ENCODE results near the gene NCOA7. TPM values are rescaled to one million over a fixed set of nuclear protein-coding genes. Genes with fewer than 3 reads are reported as not detected.

Gene NCOA7
- total RNA-seq, 1 donor from 2014 or later = 56.1 TPM

GRCh38 chr6:125749173-125749864 lies 41.4 kb upstream of the NCOA7 start, which contains the start of gene HEY2:
Gene HEY2 (plus strand): TSS chr6:125749632. CDS start chr6:125749777, 145 bp downstream.
- H3K4me3 Mint-ChIP-seq = peak within 1 kb of the TSS; percentile 83
- H3K27ac Mint-ChIP-seq = peak within 1 kb of the TSS; percentile 49
- intact Hi-C loops (cut with micrococcal nuclease) = loop anchor here (1.0 to 5.0 kb wide), 6 partner anchors 31 to 1368 kb away; partner anchors contain the start of genes CENPW, HINT3, RSPO3 and TPD52L1
- no peaks in the 10 kb centered on the region for H3K9me3 Mint-ChIP-seq
- no peaks in the 10 kb centered on the region for H3K36me3 Mint-ChIP-seq (ENCODE audit: low read depth)
- H3K4me1 Mint-ChIP-seq (ENCODE audit: low read depth) = peaks cover 45% of the 10 kb centered on the region
- peaks cover 67% of the 10 kb centered on the region for H3K27me3 Mint-ChIP-seq (ENCODE audit: insufficient read depth)
- peak; percentile 83 for DNase-seq (ENCODE audit: low spot score)

DNA sequence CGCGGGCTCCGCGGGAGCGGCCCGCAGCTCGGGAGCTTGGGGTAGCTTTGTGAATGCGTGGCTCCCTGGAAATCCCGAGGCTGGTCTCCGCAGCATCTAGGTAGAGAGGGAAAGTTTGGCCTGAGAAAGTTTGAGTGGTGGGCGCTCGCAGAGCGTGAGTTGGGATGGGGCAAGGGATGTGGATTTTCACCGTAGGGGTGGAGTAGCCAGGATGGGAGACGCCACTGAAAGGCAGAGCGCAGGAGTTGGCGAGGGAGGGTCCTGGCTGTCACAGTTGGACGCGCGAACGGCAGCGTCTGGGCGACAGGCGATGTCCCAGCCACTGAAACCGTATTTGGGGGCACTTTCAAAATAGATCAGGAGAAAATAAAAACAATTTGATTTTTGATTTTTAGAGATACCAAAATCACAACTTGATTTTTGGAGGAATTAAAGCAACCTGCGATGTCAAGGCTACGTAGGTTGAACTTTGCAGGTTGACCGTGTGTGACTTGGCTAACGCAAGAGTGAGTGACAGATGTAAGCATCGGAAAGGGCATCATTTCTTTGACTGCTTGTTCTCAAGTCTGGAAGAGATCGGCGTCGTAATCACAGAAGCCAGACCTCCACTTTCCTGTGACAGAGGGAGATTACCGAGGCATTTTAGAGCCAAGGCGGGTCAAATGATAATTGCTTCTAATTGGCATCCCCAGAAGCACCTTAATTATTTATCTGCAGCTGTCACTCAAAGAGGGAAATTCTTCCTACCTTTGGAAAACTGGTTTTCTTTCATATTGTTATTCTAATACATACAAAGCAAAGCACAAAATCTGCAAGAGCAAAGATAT lies 40.7 kb upstream of the NCOA7 start:
- DNase-seq (ENCODE audit: low spot score) = no peak
- peak overlapping the region; percentile 82 for H3K4me3 Mint-ChIP-seq
- H3K9me3 Mint-ChIP-seq = no peaks in the 10 kb centered on the region
- peaks cover 69% of the 10 kb centered on the region for H3K27me3 Mint-ChIP-seq (ENCODE audit: insufficient read depth)
- H3K4me1 Mint-ChIP-seq (ENCODE audit: low read depth) = peaks cover 40% of the 10 kb centered on the region
- H3K36me3 Mint-ChIP-seq (ENCODE audit: low read depth) = no peaks in the 10 kb centered on the region
- intact Hi-C loops (cut with micrococcal nuclease) = loop anchor here (1.0 to 5.0 kb wide), 6 partner anchors 30 to 1367 kb away; partner anchors contain the start of genes CENPW, HINT3, RSPO3 and TPD52L1
- H3K27ac Mint-ChIP-seq = peak overlapping the region; percentile 49

GRCh38 chr6:125750692-125751333 lies 39.9 kb upstream of the NCOA7 start:
- DNase-seq (ENCODE audit: low spot score) = no peak
- H3K36me3 Mint-ChIP-seq (ENCODE audit: low read depth) = no peaks in the 10 kb centered on the region
- H3K27ac Mint-ChIP-seq = no peak overlapping the region
- H3K27me3 Mint-ChIP-seq (ENCODE audit: insufficient read depth) = peaks cover 66% of the 10 kb centered on the region
- H3K4me1 Mint-ChIP-seq (ENCODE audit: low read depth) = peaks cover 40% of the 10 kb centered on the region
- peak overlapping the region; percentile 82 for H3K4me3 Mint-ChIP-seq
- intact Hi-C loops (cut with micrococcal nuclease) = no loop called here
- no peaks in the 10 kb centered on the region for H3K9me3 Mint-ChIP-seq

- Mint-ChIP-seq H3K4me1 (ENCODE audit: low read depth) (peaks cover 34% of the 10 kb centered on the region), H3K27me3 (ENCODE audit: insufficient read depth) (peaks cover 61% of the 10 kb centered on the region), H3K9me3 (no peaks in the 10 kb centered on the region), H3K4me3 (no peak overlapping the region), H3K27ac (no peak overlapping the region), H3K36me3 (ENCODE audit: low read depth) (no peaks in the 10 kb centered on the region)
- intact Hi-C loops (cut with micrococcal nuclease) = no loop called here
- no peak for DNase-seq (ENCODE audit: low spot score)
Measured at GRCh38 chr6:125751334-125751916, 39.3 kb upstream of the NCOA7 start.

DNA sequence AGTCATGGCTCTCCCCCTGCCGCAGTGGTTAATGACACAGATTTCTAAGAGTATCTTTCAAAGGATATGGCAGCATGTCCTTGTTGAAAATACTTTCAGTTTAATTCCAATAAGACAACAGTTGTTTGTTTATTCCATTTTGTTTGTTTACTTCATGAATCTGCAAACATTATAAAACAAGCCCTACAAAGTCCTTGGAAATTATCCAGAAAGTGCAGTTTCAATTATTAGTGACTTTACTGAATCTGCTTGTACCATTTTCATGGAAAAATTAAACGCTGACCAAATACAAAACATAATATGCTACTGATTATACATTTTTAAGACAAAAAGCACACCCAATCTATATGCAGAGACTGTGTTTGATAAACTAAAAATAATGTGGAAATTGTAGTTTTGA lies 38.0 kb upstream of the NCOA7 start:
- peaks cover 28% of the 10 kb centered on the region for H3K4me1 Mint-ChIP-seq (ENCODE audit: low read depth)
- H3K27ac Mint-ChIP-seq = no peak overlapping the region
- intact Hi-C loops (cut with micrococcal nuclease) = loop anchor here (1.0 kb wide), 1 partner anchor 441 kb away; no protein-coding TSS in a partner anchor
- no peaks in the 10 kb centered on the region for H3K36me3 Mint-ChIP-seq (ENCODE audit: low read depth)
- H3K9me3 Mint-ChIP-seq = no peaks in the 10 kb centered on the region
- H3K4me3 Mint-ChIP-seq = no peak overlapping the region
- H3K27me3 Mint-ChIP-seq (ENCODE audit: insufficient read depth) = peaks cover 60% of the 10 kb centered on the region
- DNase-seq (ENCODE audit: low spot score) = no peak

GRCh38 chr6:125753218-125753936 lies 37.4 kb upstream of the NCOA7 start:
- H3K9me3 Mint-ChIP-seq = no peaks in the 10 kb centered on the region
- H3K4me3 Mint-ChIP-seq = no peak overlapping the region
- no peaks in the 10 kb centered on the region for H3K36me3 Mint-ChIP-seq (ENCODE audit: low read depth)
- H3K4me1 Mint-ChIP-seq (ENCODE audit: low read depth) = peaks cover 24% of the 10 kb centered on the region
- no peak for DNase-seq (ENCODE audit: low spot score)
- H3K27ac Mint-ChIP-seq = no peak overlapping the region
- intact Hi-C loops (cut with micrococcal nuclease) = loop anchor here (1.0 kb wide), 1 partner anchor 442 kb away; no protein-coding TSS in a partner anchor
- peaks cover 54% of the 10 kb centered on the region for H3K27me3 Mint-ChIP-seq (ENCODE audit: insufficient read depth)

DNA sequence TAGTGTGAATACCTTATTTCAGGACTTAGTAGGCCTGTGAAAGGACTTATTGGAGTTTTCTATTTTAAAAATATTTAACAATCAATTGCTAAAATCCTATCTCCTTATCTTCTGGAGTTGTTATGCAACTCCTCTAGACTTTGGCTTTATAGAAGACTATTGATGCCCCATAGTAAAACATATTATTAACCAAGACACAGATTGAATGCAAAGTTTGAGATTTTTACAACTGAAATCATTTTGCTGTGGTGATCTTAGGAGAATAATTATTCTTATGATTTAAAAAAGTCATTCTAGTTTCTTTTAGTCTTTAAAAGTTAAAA lies 36.9 kb upstream of the NCOA7 start:
- H3K4me3 Mint-ChIP-seq = no peak overlapping the region
- no peaks in the 10 kb centered on the region for H3K9me3 Mint-ChIP-seq
- intact Hi-C loops (cut with micrococcal nuclease) = loop anchor here (1.0 kb wide), 1 partner anchor 443 kb away; no protein-coding TSS in a partner anchor
- no peak overlapping the region for H3K27ac Mint-ChIP-seq
- H3K36me3 Mint-ChIP-seq (ENCODE audit: low read depth) = no peaks in the 10 kb centered on the region
- no peak for DNase-seq (ENCODE audit: low spot score)
- peaks cover 49% of the 10 kb centered on the region for H3K27me3 Mint-ChIP-seq (ENCODE audit: insufficient read depth)
- H3K4me1 Mint-ChIP-seq (ENCODE audit: low read depth) = peaks cover 19% of the 10 kb centered on the region

DNA sequence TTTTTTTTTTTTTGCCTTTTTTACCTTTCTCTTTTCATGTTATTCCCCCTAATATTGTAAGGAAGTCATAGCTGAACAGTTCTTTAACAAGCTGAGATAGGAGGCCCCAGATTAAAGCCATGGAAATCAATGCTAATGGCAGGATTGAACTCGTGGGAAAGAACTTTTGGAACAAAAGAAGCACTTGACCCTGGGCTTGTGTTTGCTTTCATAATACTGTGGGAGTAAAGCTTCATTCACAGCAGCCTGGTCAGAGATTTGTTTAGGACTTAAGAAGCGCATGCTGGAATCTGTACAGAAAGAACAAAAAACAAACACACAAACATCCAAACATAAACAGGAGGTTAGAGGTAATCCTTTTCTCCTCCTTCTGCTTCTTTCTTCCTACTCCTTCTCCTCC lies 36.2 kb upstream of the NCOA7 start:
- H3K36me3 Mint-ChIP-seq (ENCODE audit: low read depth) = no peaks in the 10 kb centered on the region
- peaks cover 18% of the 10 kb centered on the region for H3K4me1 Mint-ChIP-seq (ENCODE audit: low read depth)
- peaks cover 49% of the 10 kb centered on the region for H3K27me3 Mint-ChIP-seq (ENCODE audit: insufficient read depth)
- H3K27ac Mint-ChIP-seq = no peak overlapping the region
- no peaks in the 10 kb centered on the region for H3K9me3 Mint-ChIP-seq
- intact Hi-C loops (cut with micrococcal nuclease) = no loop called here
- H3K4me3 Mint-ChIP-seq = no peak overlapping the region
- no peak for DNase-seq (ENCODE audit: low spot score)

- H3K4me3 Mint-ChIP-seq = no peak overlapping the region
- no peak overlapping the region for H3K27ac Mint-ChIP-seq
- intact Hi-C loops (cut with micrococcal nuclease) = no loop called here
- DNase-seq (ENCODE audit: low spot score) = no peak
- no peaks in the 10 kb centered on the region for H3K4me1 Mint-ChIP-seq (ENCODE audit: low read depth)
- H3K36me3 Mint-ChIP-seq (ENCODE audit: low read depth) = no peaks in the 10 kb centered on the region
- H3K27me3 Mint-ChIP-seq (ENCODE audit: insufficient read depth) = peaks cover 34% of the 10 kb centered on the region
- no peaks in the 10 kb centered on the region for H3K9me3 Mint-ChIP-seq
Measured at GRCh38 chr6:125759184-125759902, 31.4 kb upstream of the NCOA7 start.

DNA sequence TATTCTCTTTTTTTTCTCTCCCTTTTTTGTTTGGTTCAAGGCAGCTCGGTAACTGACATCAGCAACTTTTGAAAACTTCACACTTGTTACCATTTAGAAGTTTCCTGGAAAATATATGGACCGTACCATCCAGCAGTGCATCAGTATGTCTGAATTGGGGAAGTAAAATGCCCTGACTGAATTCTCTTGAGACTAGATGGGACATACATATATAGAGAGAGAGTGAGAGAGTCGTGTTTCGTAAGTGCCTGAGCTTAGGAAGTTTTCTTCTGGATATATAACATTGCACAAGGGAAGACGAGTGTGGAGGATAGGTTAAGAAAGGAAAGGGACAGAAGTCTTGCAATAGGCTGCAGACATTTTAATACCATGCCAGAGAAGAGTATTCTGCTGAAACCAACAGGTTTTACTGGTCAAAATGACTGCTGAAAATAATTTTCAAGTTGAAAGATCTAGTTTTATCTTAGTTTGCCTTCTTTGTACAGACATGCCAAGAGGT lies 30.8 kb upstream of the NCOA7 start:
- Mint-ChIP-seq H3K27ac (no peak overlapping the region), H3K4me1 (ENCODE audit: low read depth) (no peaks in the 10 kb centered on the region), H3K36me3 (ENCODE audit: low read depth) (no peaks in the 10 kb centered on the region), H3K9me3 (no peaks in the 10 kb centered on the region), H3K4me3 (no peak overlapping the region), H3K27me3 (ENCODE audit: insufficient read depth) (peaks cover 30% of the 10 kb centered on the region)
- DNase-seq (ENCODE audit: low spot score) = no peak
- intact Hi-C loops (cut with micrococcal nuclease) = no loop called here

DNA sequence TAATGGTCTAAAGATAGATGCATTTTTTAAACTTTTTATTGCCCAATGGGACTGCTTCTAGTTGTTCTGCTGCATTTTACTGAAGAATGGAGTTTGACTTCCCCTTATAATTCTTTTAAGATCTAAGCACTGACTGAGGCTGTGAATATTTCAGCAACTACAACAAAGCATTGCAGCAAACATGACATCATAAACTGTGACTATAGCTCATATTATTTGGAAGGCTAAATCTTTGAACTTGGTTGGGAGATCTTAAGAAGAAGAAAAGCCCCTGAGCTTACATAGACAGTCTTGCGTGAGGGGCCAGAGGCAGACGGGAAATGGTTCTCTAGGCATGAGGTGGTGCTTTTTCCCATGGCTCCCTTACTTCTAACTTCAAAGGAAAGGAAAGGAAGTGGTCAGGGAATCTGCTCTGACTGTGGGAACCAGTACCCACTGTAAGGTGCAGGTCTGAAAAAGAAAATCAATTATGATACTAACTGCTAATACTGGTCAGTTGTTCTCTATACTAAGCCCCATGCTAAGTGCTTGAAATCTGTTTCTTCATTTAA lies 26.6 kb upstream of the NCOA7 start:
- Mint-ChIP-seq H3K36me3 (ENCODE audit: low read depth) (no peaks in the 10 kb centered on the region), H3K27me3 (ENCODE audit: insufficient read depth) (peaks cover 50% of the 10 kb centered on the region), H3K4me3 (no peak overlapping the region), H3K4me1 (ENCODE audit: low read depth) (no peaks in the 10 kb centered on the region), H3K27ac (no peak overlapping the region), H3K9me3 (no peaks in the 10 kb centered on the region)
- no peak for DNase-seq (ENCODE audit: low spot score)
- intact Hi-C loops (cut with micrococcal nuclease) = no loop called here
